Neural progenitor cell (in vitro differentiated cells): ENCODE measurements around the gene NDUFS2. TPM values are rescaled to one million over a fixed set of nuclear protein-coding genes. Genes with fewer than 3 reads are reported as not detected.

Source experiments
- DNase-seq: peaks from one replicate; pipeline ENCODE4 v3.0.0-alpha.2; 2016; ENCODE audit warnings: low spot score
- H2AFZ ChIP-seq: fragments of 200-600 bp; sonication (generic); replicated peaks from 2 replicates; pipeline ENCODE4 v1.6.1; 2016; ENCODE audit warnings: antibody characterized with exemption
- H3F3A ChIP-seq: fragments of 200-600 bp; sonication (generic); 2 replicates; pipeline ENCODE4 v1.6.1; 2016; ENCODE audit warnings: antibody characterized with exemption, low read depth
- H3K27ac ChIP-seq: fragments of 200-600 bp; sonication (generic); 2 replicates; pipeline ENCODE4 v1.5.1; 2016; ENCODE audit warnings: mild to moderate bottlenecking
- H3K27me3 ChIP-seq: fragments of 200-600 bp; sonication (generic); 2 replicates; pipeline ENCODE4 v1.6.1; 2016; ENCODE audit warnings: mild to moderate bottlenecking, moderate library complexity
- H3K36me3 ChIP-seq: fragments of 200-600 bp; sonication (generic); 2 replicates; pipeline ENCODE4 v1.5.1; 2016
- H3K4me1 ChIP-seq: fragments of 200-600 bp; sonication (generic); 2 replicates; pipeline ENCODE4 v1.6.1; 2016; ENCODE audit warnings: mixed run types
- H3K4me2 ChIP-seq: fragments of 200-600 bp; sonication (generic); 2 replicates; pipeline ENCODE4 v1.6.1; 2016
- H3K4me3 ChIP-seq: fragments of 200-600 bp; sonication (generic); 2 replicates; pipeline ENCODE4 v1.5.1; 2016
- H3K79me2 ChIP-seq: fragments of 200-600 bp; sonication (generic); 2 replicates; pipeline ENCODE4 v1.6.1; 2016; ENCODE audit warnings: low read depth
- H3K9ac ChIP-seq: fragments of 200-600 bp; sonication (generic); 2 replicates; pipeline ENCODE4 v1.6.1; 2016
- H3K9me3 ChIP-seq: fragments of 200-600 bp; sonication (generic); 2 replicates; pipeline ENCODE4 v1.5.1; 2016; ENCODE audit warnings: low read depth
- H4K20me1 ChIP-seq: fragments of 200-600 bp; sonication (generic); 2 replicates; pipeline ENCODE4 v1.6.1; 2016; ENCODE audit warnings: low read depth
- H3K27ac Mint-ChIP-seq: 3 replicates; pipeline ENCODE4 v1.8.0; 2021; ENCODE audit warnings: mixed read lengths
- H3K27me3 Mint-ChIP-seq: 2 replicates; pipeline ENCODE4 v1.8.0; 2022; ENCODE audit warnings: low read depth, mild to moderate bottlenecking, inconsistent platforms, moderate library complexity, mixed read lengths; ENCODE audit not compliant: insufficient read depth
- H3K36me3 Mint-ChIP-seq: 3 replicates; pipeline ENCODE4 v1.8.0; 2021; ENCODE audit warnings: mixed read lengths
- H3K4me1 Mint-ChIP-seq: 3 replicates; pipeline ENCODE4 v1.8.0; 2021; ENCODE audit warnings: mixed read lengths
- H3K4me3 Mint-ChIP-seq: 3 replicates; pipeline ENCODE4 v1.8.0; 2021; ENCODE audit warnings: mild to moderate bottlenecking, moderate library complexity, mixed read lengths
- H3K9me3 Mint-ChIP-seq: 3 replicates; pipeline ENCODE4 v1.8.0; 2020; ENCODE audit warnings: mixed read lengths
- EZH2 ChIP-seq: fragments of 200-600 bp; sonication (generic); IDR thresholded peaks from 2 replicates; pipeline ENCODE4 v1.6.1; 2017; ENCODE audit warnings: antibody characterized with exemption, mild to moderate bottlenecking, moderate library complexity
- EZH2phosphoT487 ChIP-seq: fragments of 200-600 bp; sonication (generic); IDR thresholded peaks from 2 replicates; pipeline ENCODE4 v1.6.1; 2017; ENCODE audit warnings: antibody characterized with exemption
- total RNA-seq: library from RNA; depleted of rRNA; stranded (reverse); fragments of >200 nt; gene quantifications from 2 replicates; pipeline ENCODE4 v1.2.3, GENCODE V29; 2015; ENCODE audit warnings: low replicate concordance
- TF ChIP-seq, protein P1 (sequence below): fragments of 200-600 bp; sonication (generic); IDR thresholded peaks from 2 replicates; pipeline ENCODE4 v1.5.1; 2017; ENCODE audit warnings: antibody characterized with exemption, mild to moderate bottlenecking

NDUFS2 gene
- total RNA-seq, 1 donor from 2014 or later = 107 TPM

DNA sequence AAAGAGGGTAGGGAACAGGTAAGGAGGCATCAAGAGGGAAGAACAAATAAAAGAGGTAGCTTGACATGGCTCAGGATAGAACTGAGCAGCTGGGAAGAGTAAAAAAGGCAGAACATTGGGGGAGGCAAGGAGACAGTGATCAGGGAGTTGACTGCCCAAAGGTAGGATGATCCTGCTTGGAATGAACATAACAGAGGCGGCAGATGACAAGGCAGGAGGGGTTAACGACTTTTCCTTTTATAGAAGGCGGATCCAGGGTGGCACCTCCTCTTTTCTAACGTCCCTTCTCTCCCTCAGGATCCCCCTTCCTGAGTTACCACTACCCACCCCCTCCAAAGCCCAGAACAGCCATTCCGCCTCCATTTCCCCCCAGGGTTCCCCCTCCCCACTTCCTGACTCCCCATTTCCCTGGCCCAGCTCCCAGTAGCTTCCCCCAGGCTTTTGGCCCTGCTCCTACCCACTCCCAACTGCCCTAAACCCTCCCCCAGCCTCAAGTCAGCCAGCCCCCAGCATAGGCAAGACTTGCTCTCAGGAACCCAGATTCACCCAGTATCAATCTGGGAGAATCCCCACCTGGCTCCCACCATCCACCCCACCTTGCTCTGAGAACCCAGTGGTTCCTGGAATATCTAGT is 2.5 kb upstream of the NDUFS2 start:
- Histone ChIP-seq H4K20me1 (no peaks in the 10 kb centered on the region), H3K9ac (no peak overlapping the region), H3K27me3 (no peaks in the 10 kb centered on the region), H3K79me2 (peaks cover 24% of the 10 kb centered on the region), H3K36me3 (peaks cover 9% of the 10 kb centered on the region), H3K4me1 (peaks cover 66% of the 10 kb centered on the region), H3F3A (peaks cover 46% of the 10 kb centered on the region), H2AFZ (peak overlapping the region; percentile 60), H3K4me2 (peak overlapping the region; percentile 83), H3K27ac (no peak overlapping the region), H3K9me3 (no peaks in the 10 kb centered on the region), H3K4me3 (peak overlapping the region; percentile 40)
- Mint-ChIP-seq H3K27ac (no peak overlapping the region), H3K9me3 (no peaks in the 10 kb centered on the region), H3K27me3 (peaks cover 3% of the 10 kb centered on the region), H3K36me3 (peaks cover 6% of the 10 kb centered on the region), H3K4me3 (peak overlapping the region; percentile 52), H3K4me1 (peaks cover 70% of the 10 kb centered on the region)
- DNase-seq = no peak
- no peak for TF ChIP-seq EZH2phosphoT487

GRCh38 chr1:161200421-161200991 is 1.7 kb upstream of the NDUFS2 start:
- H2AFZ ChIP-seq = peak overlapping the region; percentile 88
- Mint-ChIP-seq H3K4me1 (peaks cover 73% of the 10 kb centered on the region), H3K27me3 (peaks cover 3% of the 10 kb centered on the region), H3K36me3 (peaks cover 10% of the 10 kb centered on the region), H3K9me3 (no peaks in the 10 kb centered on the region), H3K27ac (peak overlapping the region; percentile 98), H3K4me3 (peak overlapping the region; percentile 55)
- no peak overlapping the region for H3K4me3 ChIP-seq
- no peaks in the 10 kb centered on the region for H3K9me3 ChIP-seq
- DNase-seq = peak; percentile 42
- H3K79me2 ChIP-seq = peaks cover 29% of the 10 kb centered on the region
- H3K4me1 ChIP-seq = peaks cover 66% of the 10 kb centered on the region
- no peak overlapping the region for H3K9ac ChIP-seq
- H3F3A ChIP-seq = peaks cover 46% of the 10 kb centered on the region
- peak overlapping the region; percentile 76 for H3K27ac ChIP-seq
- no peaks in the 10 kb centered on the region for H3K27me3 ChIP-seq
- TF ChIP-seq EZH2 (no peak), EZH2phosphoT487 (no peak)
- TF ChIP-seq, protein P1, sequence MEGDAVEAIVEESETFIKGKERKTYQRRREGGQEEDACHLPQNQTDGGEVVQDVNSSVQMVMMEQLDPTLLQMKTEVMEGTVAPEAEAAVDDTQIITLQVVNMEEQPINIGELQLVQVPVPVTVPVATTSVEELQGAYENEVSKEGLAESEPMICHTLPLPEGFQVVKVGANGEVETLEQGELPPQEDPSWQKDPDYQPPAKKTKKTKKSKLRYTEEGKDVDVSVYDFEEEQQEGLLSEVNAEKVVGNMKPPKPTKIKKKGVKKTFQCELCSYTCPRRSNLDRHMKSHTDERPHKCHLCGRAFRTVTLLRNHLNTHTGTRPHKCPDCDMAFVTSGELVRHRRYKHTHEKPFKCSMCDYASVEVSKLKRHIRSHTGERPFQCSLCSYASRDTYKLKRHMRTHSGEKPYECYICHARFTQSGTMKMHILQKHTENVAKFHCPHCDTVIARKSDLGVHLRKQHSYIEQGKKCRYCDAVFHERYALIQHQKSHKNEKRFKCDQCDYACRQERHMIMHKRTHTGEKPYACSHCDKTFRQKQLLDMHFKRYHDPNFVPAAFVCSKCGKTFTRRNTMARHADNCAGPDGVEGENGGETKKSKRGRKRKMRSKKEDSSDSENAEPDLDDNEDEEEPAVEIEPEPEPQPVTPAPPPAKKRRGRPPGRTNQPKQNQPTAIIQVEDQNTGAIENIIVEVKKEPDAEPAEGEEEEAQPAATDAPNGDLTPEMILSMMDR = no peak
- H4K20me1 ChIP-seq = no peaks in the 10 kb centered on the region
- H3K4me2 ChIP-seq = peak overlapping the region; percentile 75
- H3K36me3 ChIP-seq = peaks cover 10% of the 10 kb centered on the region

DNA sequence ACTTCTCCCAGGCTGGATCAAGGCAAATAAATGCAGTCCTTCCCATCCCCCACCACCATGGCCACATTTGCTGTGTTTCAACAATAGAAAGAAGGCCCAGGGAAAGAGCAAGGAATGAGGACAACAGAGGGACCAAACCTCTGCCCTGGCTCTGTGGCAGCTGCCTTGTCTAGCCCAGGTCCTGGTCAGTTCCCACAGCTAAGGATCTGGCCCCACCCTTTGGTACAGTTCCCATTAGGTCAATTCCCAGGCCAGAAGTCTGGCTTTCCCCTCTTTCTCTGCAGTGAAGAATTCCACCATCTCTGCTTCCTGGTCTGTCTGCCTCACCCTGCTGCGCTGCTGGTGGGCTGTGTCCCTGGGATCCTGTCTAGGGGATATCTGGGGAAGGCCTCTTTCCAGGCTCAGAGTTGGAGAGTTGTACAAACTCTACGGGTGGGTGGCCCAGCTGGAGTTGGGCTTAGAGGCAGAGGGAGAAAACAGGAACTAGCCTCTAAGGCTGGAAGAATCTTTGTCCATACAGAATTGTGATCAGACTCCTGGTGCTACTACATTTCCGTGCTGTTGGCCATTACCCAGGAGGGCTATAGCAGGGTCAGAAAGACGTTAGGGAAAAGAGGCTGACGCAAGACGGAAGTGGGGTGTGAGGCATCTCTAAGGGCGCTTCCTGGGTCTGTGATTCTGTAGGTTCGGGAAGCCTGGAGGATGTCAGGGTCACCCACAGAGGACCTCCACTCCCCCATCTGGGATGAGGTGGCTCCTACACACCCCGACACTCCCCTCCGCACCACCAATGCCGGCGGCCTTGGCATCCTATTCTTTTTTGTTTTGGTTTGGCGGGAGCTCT is 953 bp upstream of the NDUFS2 start:
- peaks cover 65% of the 10 kb centered on the region for H3K4me1 ChIP-seq
- peak overlapping the region; percentile 76 for H3K27ac ChIP-seq
- H3K27me3 Mint-ChIP-seq = peaks cover under 1% of the 10 kb centered on the region
- DNase-seq = no peak
- peak overlapping the region; percentile 25 for H3K9ac ChIP-seq
- peaks cover 73% of the 10 kb centered on the region for H3K4me1 Mint-ChIP-seq
- H3K4me3 ChIP-seq = peak overlapping the region; percentile 75
- TF ChIP-seq EZH2phosphoT487 = no peak
- TF ChIP-seq EZH2 = no peak
- TF ChIP-seq, protein P1 = no peak
- no peaks in the 10 kb centered on the region for H3K9me3 ChIP-seq
- peaks cover 29% of the 10 kb centered on the region for H3K79me2 ChIP-seq
- H3K27me3 ChIP-seq = no peaks in the 10 kb centered on the region
- H3K4me2 ChIP-seq = peak overlapping the region; percentile 75
- no peaks in the 10 kb centered on the region for H3K9me3 Mint-ChIP-seq
- H3K27ac Mint-ChIP-seq = peak overlapping the region; percentile 98
- peak overlapping the region; percentile 88 for H2AFZ ChIP-seq
- peaks cover 13% of the 10 kb centered on the region for H3K36me3 Mint-ChIP-seq
- H3F3A ChIP-seq = peaks cover 46% of the 10 kb centered on the region
- H3K4me3 Mint-ChIP-seq = peak overlapping the region; percentile 94
- peaks cover 10% of the 10 kb centered on the region for H3K36me3 ChIP-seq
- no peaks in the 10 kb centered on the region for H4K20me1 ChIP-seq
